Measurements from ENCODE around the gene LRMDA. TPM values are rescaled to one million over a fixed set of nuclear protein-coding genes. Genes with fewer than 3 reads are reported as not detected.

The LRMDA gene
- total and polyA plus RNA-seq, 2 of the 4 experiments (the other 2 are of a cell fraction), result 0.07 TPM; not detected in 1

DNA sequence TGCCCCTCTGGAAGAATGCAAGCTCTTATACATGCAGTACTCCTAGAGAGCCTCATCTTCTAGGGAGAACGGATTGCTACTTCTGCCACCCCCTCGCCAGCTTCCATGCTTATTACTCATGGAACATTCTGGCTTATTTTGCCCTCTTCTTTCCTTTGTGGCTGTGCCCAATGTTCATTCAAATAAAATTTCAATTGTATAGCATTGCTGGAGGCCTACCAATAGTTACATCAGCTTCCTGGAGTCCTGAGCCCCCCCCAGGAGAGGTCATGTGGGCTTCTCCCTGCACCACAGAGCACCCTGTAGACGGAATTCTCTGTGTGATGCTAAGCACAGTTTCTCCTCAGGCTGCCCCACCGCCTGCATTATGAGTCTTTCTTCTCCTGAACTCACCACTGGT, 1112.2 kb downstream of the LRMDA start:
- Histone ChIP-seq H2BK120ac (ENCODE audit: low read depth, low read length) (no peak overlapping the region), H3K27me3 (ENCODE audit: control insufficient read depth, insufficient read depth, low read length) (peaks cover under 1% of the 10 kb centered on the region; the same call in 1 of the 2 replicates), H3K4me1 (ENCODE audit: control insufficient read depth, insufficient read depth, low read length) (no peaks in the 10 kb centered on the region), H3K23ac (ENCODE audit: low read depth, low read length) (no peak overlapping the region), H2BK5ac (ENCODE audit: low read depth, low read length, poor library complexity, severe bottlenecking) (no peak overlapping the region), H2AK9ac (replicated peaks; ENCODE audit: low read depth, low read length, poor library complexity) (no peak overlapping the region), H4K20me1 (ENCODE audit: insufficient read depth, low read length) (no peaks in the 10 kb centered on the region), H3K36me3 (ENCODE audit: control insufficient read depth, insufficient read depth, low read length) (no peaks in the 10 kb centered on the region), H4K8ac (ENCODE audit: low read depth in 2 of 2, low read length in 2 of 2) (no peak overlapping the region), H4K5ac (ENCODE audit: low read depth, low read length) (no peak overlapping the region), H3K9me3 (ENCODE audit: control insufficient read depth, insufficient read depth, low read length) (no peaks in the 10 kb centered on the region), H3K18ac (ENCODE audit: low read depth, low read length) (no peak overlapping the region), H4K91ac (ENCODE audit: insufficient read depth, low read depth, low read length) (no peak overlapping the region), H3K79me1 (ENCODE audit: low read depth in 1 of 2, low read length in 2 of 2) (no peaks in the 10 kb centered on the region), H3K4me3 (ENCODE audit: insufficient read depth, low read depth, low read length) (no peak overlapping the region), H3K14ac (replicated peaks; ENCODE audit: low read depth, low read length) (no peak overlapping the region), H3K27ac (ENCODE audit: insufficient read depth, low read length) (no peak overlapping the region), H2BK15ac (ENCODE audit: low read depth, low read length) (no peak overlapping the region), H3K9ac (ENCODE audit: low read depth, low read length) (no peak overlapping the region), H2AFZ (replicated peaks; ENCODE audit: low read length, poor library complexity) (peak overlapping the region; percentile 3), H3K4ac (ENCODE audit: low read depth, low read length) (no peak overlapping the region), H3K56ac (ENCODE audit: extremely low read depth, insufficient read depth, low read length) (no peak overlapping the region), H3K4me2 (ENCODE audit: low read depth, low read length) (no peak overlapping the region), H2BK20ac (ENCODE audit: low read depth, low read length) (0 out of 2 replicates have a peak overlapping the region, but pooled peaks have one; percentile 50), H2AK5ac (ENCODE audit: low read depth, low read length) (no peak overlapping the region), H3K9me1 (ENCODE audit: insufficient read depth, low read length) (no peaks in the 10 kb centered on the region)
- WGBS, 2 experiments (ENCODE audit: extremely low coverage in 2 of 2, insufficient read length in 1 of 2), result 40% methylated on average over 1 of the region's 4 CpGs; no CpG with 5 or more reads in 1 of the 2 experiments
- CTCF ChIA-PET, result no interaction called here
- POLR2A ChIA-PET (ENCODE audit: unreplicated experiment), result no interaction called here
- DNase-seq (peak; percentile 30), ATAC-seq (ENCODE audit: low read depth) (no peak)
- in situ Hi-C loops (cut with MboI; ENCODE audit: low sequenced_read_pairs), result loop anchor here (10.0 kb wide), 1 partner anchor 509 kb away; no protein-coding TSS in a partner anchor
- TF ChIP-seq NFE2L2 (IDR thresholded peaks at IDR 0.05; ENCODE audit: low read depth, low read length) (no peak), RFX5 (IDR thresholded peaks at IDR 0.05; ENCODE audit: low read depth, low read length) (no peak), MAFK (IDR thresholded peaks at IDR 0.05; ENCODE audit: low read depth, low read length) (no peak), CEBPB (IDR thresholded peaks at IDR 0.05; ENCODE audit: low read depth, low read length) (no peak), RAD21 (IDR thresholded peaks at IDR 0.05; ENCODE audit: low read length) (no peak)
- intact Hi-C loops (cut with micrococcal nuclease), result loop anchor here (10.0 kb wide), 1 partner anchor 619 kb away; no protein-coding TSS in a partner anchor
- BruUV-seq (replicated peaks), result no TSS peak
- dilution Hi-C loops (cut with HindIII; ENCODE audit: low sequenced_read_pairs, unreplicated experiment), result no loop called here

Measured in IMR-90 (cell line).